Neural cell (in vitro differentiated cells): ENCODE data around the gene DEFB128. TPM values are rescaled to one million over a fixed set of nuclear protein-coding genes. Genes with fewer than 3 reads are reported as not detected.

Experiments
- H2AFZ ChIP-seq: fragments of 200-600, 300-800 bp; sonication (generic), shearing (Covaris generic); 2 replicates; pipeline ENCODE4 v1.6.0; 2014; ENCODE audit warnings: low read depth, mild to moderate bottlenecking, antibody characterized with exemption, low read length, moderate library complexity
- H3F3A ChIP-seq: fragments of 200-600 bp; shearing (Covaris generic); 2 replicates; pipeline ENCODE4 v1.6.1; 2016; ENCODE audit warnings: mild to moderate bottlenecking, moderate library complexity, mixed read lengths, antibody characterized with exemption, low read length; ENCODE audit not compliant: insufficient read depth, poor library complexity, severe bottlenecking
- H3K27ac ChIP-seq: fragments of 200-600, 300-800 bp; sonication (generic), shearing (Covaris generic); 2 replicates; pipeline ENCODE4 v1.5.1; 2014; ENCODE audit warnings: mild to moderate bottlenecking, low read length, moderate library complexity
- H3K27me3 ChIP-seq: fragments of 300-800, 200-600 bp; sonication (generic), shearing (Covaris generic); 2 replicates; pipeline ENCODE4 v1.6.0; 2014; ENCODE audit warnings: mild to moderate bottlenecking, low read depth, low read length, moderate library complexity; ENCODE audit not compliant: insufficient read depth
- H3K36me3 ChIP-seq: fragments of 300-800, 200-600 bp; sonication (generic), shearing (Covaris generic); 2 replicates; pipeline ENCODE4 v1.5.1; 2014; ENCODE audit warnings: mild to moderate bottlenecking, antibody characterized with exemption, low read length, moderate library complexity; ENCODE audit not compliant: insufficient read depth
- H3K4me2 ChIP-seq: fragments of 300-800, 200-600 bp; sonication (generic), shearing (Covaris generic); 2 replicates; pipeline ENCODE4 v1.6.0; 2014; ENCODE audit warnings: mild to moderate bottlenecking, low read length
- H3K4me3 ChIP-seq: fragments of 300-800, 200-600 bp; sonication (generic), shearing (Covaris generic); 2 replicates; pipeline ENCODE4 v1.5.1; 2014; ENCODE audit warnings: mild to moderate bottlenecking, low read length, moderate library complexity
- H3K79me2 ChIP-seq: fragments of 200-600 bp; shearing (Covaris generic); replicated peaks from 2 replicates; pipeline ENCODE4 v1.6.0; 2014; ENCODE audit warnings: mild to moderate bottlenecking, low read length, moderate library complexity; ENCODE audit not compliant: insufficient read depth
- H3K9ac ChIP-seq: fragments of 300-800, 200-600 bp; sonication (generic), shearing (Covaris generic); 2 replicates; pipeline ENCODE4 v1.6.1; 2016; ENCODE audit warnings: mild to moderate bottlenecking, low read length, mixed read lengths
- H3K9me2 ChIP-seq: fragments of 200-600 bp; shearing (Covaris generic); 2 replicates; pipeline ENCODE4 v1.6.1; 2016; ENCODE audit warnings: mild to moderate bottlenecking, low read length, mixed read lengths; ENCODE audit not compliant: insufficient read depth
- H3K9me3 ChIP-seq: fragments of 200-600, 300-800 bp; sonication (generic), shearing (Covaris generic); 2 replicates; pipeline ENCODE4 v1.6.1; 2016; ENCODE audit warnings: mild to moderate bottlenecking, mixed run types, low read length, moderate library complexity, mixed read lengths
- H4K20me1 ChIP-seq: fragments of 200-600 bp; shearing (Covaris generic); 2 replicates; pipeline ENCODE4 v1.6.1; 2016; ENCODE audit warnings: mild to moderate bottlenecking, mixed run types; ENCODE audit not compliant: insufficient read depth
- CTCF ChIP-seq: fragments of 450-650 bp; IDR thresholded peaks from 2 replicates; pipeline ENCODE4 v1.5.1; 2014; ENCODE audit warnings: antibody characterized with exemption, mild to moderate bottlenecking, moderate library complexity; ENCODE audit not compliant: poor library complexity, severe bottlenecking
- EP300 ChIP-seq: fragments of 450-650 bp; conservative IDR thresholded peaks from 2 replicates; pipeline ENCODE4 v1.6.1; 2014; ENCODE audit warnings: antibody characterized with exemption, mild to moderate bottlenecking, moderate library complexity; ENCODE audit not compliant: poor library complexity, severe bottlenecking
- EZH2 ChIP-seq: fragments of 200-600, 300-800 bp; shearing (Covaris generic), sonication (generic); IDR thresholded peaks from 2 replicates; pipeline ENCODE4 v1.6.1; 2014; ENCODE audit warnings: antibody characterized with exemption, low read length, borderline replicate concordance, mild to moderate bottlenecking; ENCODE audit not compliant: insufficient read depth, poor library complexity, severe bottlenecking
- MXI1 ChIP-seq: fragments of 450-650 bp; conservative IDR thresholded peaks from 2 replicates; pipeline ENCODE4 v1.6.1; 2014; ENCODE audit warnings: antibody characterized with exemption, mild to moderate bottlenecking; ENCODE audit not compliant: poor library complexity, severe bottlenecking
- POLR2AphosphoS5 ChIP-seq: IDR thresholded peaks from 2 replicates; pipeline ENCODE4 v1.6.1; 2012
- RAD21 ChIP-seq: fragments of 450-650 bp; conservative IDR thresholded peaks from 2 replicates; pipeline ENCODE4 v1.6.1; 2014; ENCODE audit warnings: antibody characterized with exemption, mild to moderate bottlenecking, moderate library complexity
- REST ChIP-seq: IDR thresholded peaks from 2 replicates; pipeline ENCODE4 v1.6.1; 2012; ENCODE audit warnings: borderline replicate concordance
- SMC3 ChIP-seq: fragments of 450-650 bp; conservative IDR thresholded peaks from 2 replicates; pipeline ENCODE4 v1.6.1; 2014; ENCODE audit warnings: antibody characterized with exemption, mild to moderate bottlenecking, moderate library complexity; ENCODE audit not compliant: poor library complexity
- TAF1 ChIP-seq: IDR thresholded peaks from 2 replicates; pipeline ENCODE4 v1.6.1; 2012; ENCODE audit warnings: low read depth
- polyA plus RNA-seq: library from polyadenylated mRNA; depleted of rRNA; stranded (reverse); fragments of >200 nt; gene quantifications from 2 replicates; pipeline ENCODE4 v1.2.3, GENCODE V29; 2014

Gene DEFB128
- polyA plus RNA-seq, 1 donor from 2014 or later: not detected

GRCh38 chr20:227439-228105 is 38.1 kb upstream of the DEFB128 start:
- TF ChIP-seq TAF1 (no peak), POLR2AphosphoS5 (no peak), CTCF (no peak), RAD21 (no peak), EZH2 (no peak), MXI1 (no peak), REST (no peak), EP300 (no peak), SMC3 (no peak)
- Histone ChIP-seq H3K36me3 (no peaks in the 10 kb centered on the region), H3K4me3 (no peak overlapping the region), H2AFZ (no peak overlapping the region), H3K27me3 (no peaks in the 10 kb centered on the region), H3K9me2 (no peaks in the 10 kb centered on the region), H3F3A (no peaks in the 10 kb centered on the region), H3K27ac (no peak overlapping the region), H4K20me1 (no peaks in the 10 kb centered on the region), H3K4me2 (no peak overlapping the region), H3K9ac (no peak overlapping the region), H3K79me2 (no peaks in the 10 kb centered on the region), H3K9me3 (no peaks in the 10 kb centered on the region)

- Histone ChIP-seq H3K27me3 (no peaks in the 10 kb centered on the region), H3K27ac (no peak within 1 kb of the TSS)
Measured at GRCh38 chr20:226958-227357, 37.4 kb upstream of the DEFB128 start, which contains the start of gene DEFB129. DEFB129 (plus strand) TSS chr20:227258; CDS start chr20:227289, 31 bp downstream.

More at GRCh38 chr20:226958-227357, 37.4 kb upstream of the DEFB128 start, which contains the start of gene DEFB129:
- H3K36me3 ChIP-seq: no peaks in the 10 kb centered on the region
- H4K20me1 ChIP-seq: no peaks in the 10 kb centered on the region
- H3K4me3 ChIP-seq: no peak within 1 kb of the TSS
- no peaks in the 10 kb centered on the region for H3K9me3 ChIP-seq
- H3K9ac ChIP-seq: no peak within 1 kb of the TSS
- H3K4me2 ChIP-seq: no peak within 1 kb of the TSS
- no peaks in the 10 kb centered on the region for H3F3A ChIP-seq
- H2AFZ ChIP-seq: no peak within 1 kb of the TSS
- no peaks in the 10 kb centered on the region for H3K9me2 ChIP-seq
- TF ChIP-seq EZH2 (no peak), EP300 (no peak), RAD21 (no peak), TAF1 (no peak), CTCF (no peak), SMC3 (no peak), POLR2AphosphoS5 (no peak), MXI1 (no peak), REST (no peak)
- H3K79me2 ChIP-seq: no peaks in the 10 kb centered on the region
